Epidermal melanocyte (primary cell): ENCODE results near the gene EHD3.

Source experiments
- DNase-seq: peaks from one replicate; pipeline ENCODE4 v3.0.0; 2011; ENCODE audit warnings: low spot score; ENCODE audit not compliant: insufficient read length

EHD3 gene

DNA sequence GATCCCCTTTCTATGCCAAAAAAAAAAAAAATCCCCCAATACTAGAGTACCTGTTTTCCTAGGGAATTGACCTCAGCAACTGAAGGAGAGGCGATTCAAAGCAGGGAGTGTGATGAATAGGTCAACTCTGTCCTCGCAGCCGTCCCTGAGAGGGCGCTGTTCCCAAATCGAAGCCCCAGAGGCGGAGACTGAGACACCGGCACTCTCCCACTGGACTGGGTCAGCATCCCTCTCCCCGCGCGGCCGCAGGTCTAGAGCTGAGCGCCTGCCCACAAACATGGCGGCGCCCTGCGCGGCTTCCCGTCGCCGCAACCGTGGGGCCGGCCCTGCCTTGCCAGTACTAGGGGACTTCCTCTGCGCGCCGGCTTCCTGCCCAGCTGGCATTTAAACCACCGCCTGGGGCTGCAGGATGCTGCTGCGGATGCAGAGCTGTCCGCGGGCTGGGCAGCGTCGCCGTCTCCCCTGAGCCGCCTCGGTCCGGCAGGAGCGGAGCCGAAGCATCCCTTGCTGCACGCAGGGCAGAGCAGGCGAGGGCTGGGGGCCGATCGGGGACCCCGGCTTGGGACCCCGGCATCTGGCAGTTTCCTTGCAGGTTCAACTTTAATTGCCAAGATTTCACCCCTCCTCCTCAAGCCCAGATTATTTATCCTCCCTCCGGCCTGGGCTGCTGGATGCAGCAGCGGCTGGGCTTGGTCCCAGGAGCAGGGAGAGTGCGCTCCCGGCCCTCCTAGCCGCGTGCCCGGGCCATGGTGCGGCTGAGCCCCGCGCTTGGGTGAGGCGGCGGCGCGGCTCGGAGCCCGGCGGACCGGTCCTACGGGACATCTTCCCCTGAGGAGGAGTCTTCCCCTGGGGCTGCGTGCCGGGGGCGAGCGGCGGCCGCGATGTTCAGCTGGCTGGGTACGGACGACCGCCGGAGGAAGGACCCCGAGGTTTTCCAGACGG lies at the start of gene EHD3:
TSS of gene EHD3 (plus strand) at position 412 of the 942 bp plus-strand sequence. CDS start at position 882, 470 bp downstream.
- peak; percentile 76 for DNase-seq

DNA sequence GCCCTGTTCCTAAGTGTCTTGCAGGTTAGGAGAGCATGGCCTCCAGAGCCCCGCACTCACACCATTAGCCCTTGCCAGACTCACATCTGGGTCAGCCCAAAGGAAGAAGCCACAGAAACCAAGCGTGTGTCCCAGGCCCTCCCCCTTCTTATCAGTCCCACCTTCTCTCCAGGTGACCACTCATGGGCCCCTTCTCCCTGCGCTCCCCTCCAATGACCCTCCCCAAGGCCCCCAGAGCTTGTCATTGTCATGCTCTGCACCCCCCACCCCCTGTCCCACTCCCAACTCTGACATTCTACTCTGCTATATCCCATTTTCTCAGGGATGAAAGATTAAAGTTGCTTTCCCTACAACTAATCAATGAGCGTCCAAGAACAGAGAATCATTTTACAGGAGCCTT lies 46.8 kb upstream of the EHD3 start:
- DNase-seq, result no peak

GRCh38 chr2:31188131-31188530 lies 45.8 kb upstream of the EHD3 start:
- no peak for DNase-seq

- no peak for DNase-seq
These were observed 44.8 kb upstream of the EHD3 start for GRCh38 chr2:31189141-31189540.

- no peak for DNase-seq
These were observed 43.8 kb upstream of the EHD3 start for GRCh38 chr2:31190188-31190587.

GRCh38 chr2:31191931-31192330 lies 42.0 kb upstream of the EHD3 start:
- no peak for DNase-seq

DNA sequence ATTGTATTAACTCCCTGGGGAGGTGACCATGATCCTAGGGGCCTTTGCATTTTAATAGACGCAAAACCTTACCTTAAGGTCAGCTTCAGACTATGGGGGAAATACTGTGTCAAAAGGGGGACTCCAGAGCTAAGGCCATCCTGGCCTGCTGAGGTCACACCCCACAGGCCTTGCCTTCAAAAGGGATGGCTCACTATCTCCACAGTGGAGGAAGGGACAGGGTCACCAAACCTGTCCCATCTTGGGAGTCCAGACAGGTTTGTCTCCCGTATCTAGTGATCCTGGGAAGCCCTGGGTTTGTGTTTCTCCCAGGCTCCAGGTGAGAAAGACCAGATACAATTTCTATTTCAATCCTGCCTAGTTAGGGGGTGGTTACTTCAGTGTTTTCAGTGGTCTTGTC lies 41.6 kb upstream of the EHD3 start:
- DNase-seq, result no peak

DNA sequence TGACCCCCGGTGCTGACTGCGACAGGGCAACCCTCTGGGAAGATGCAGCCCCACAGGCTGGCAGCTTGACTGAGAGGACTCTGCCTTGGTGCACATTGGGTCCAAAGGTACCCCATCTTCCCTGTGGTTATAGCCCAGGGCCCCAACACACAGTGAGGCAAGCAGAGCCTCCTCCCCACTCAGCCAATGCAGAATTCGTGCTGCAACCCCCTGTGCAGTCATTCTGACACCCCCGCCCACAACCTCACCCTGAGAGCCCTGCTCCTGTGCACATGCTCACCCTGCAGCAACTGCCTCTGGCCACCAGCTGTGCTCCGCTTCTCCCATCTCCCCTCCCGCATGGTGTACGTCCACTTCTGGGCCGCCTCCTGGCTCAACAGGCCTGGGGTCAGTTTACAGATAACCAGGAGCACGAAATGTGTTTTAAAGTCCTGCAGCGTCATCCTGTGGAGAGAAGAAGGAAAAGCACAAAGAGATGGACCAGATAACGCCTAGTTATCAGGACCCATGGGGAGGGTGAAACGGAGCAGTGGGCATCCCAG lies 41.0 kb upstream of the EHD3 start:
- DNase-seq, result no peak

DNA sequence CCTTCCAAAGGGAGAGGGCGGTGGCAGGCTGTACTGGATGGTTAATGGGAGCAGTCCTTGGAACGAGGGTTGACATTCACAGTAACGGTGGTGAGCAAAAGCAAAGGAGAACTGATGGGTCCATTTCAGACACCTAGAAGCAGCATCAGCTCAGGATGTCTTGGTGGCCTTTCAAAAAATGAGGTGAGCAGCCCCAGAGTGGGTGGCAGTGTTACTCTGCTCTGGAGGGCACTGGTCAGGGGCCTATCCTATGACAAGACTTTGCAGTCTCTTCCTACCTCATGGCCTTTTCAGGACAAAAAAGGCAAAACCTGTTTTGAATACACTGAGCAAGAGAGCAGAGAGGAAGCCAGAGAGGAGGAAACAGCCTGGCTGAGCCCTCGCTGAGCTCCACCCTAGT lies 40.1 kb upstream of the EHD3 start:
- DNase-seq, result no peak

- DNase-seq, result no peak
These were observed 37.3 kb upstream of the EHD3 start for GRCh38 chr2:31196622-31197021.

DNA sequence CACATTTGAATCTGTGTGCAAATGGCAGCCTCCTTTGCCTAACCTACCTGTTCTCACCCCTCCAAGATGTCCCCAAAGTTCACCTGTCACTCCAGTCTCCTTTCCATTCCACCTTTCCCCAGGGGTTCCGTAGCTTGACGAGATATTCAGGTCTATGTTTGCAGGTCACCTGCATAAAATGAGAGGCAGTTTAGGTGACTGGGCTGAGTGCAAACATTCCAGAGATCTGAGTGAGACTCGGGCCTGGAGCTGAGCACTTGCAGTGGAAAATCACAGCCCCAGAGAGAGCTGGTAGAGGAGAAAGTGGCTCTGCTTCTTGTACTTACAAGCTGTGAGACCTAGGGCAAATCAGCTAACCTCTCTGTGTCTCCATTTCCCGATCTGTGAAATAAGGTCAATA lies 36.8 kb upstream of the EHD3 start:
- no peak for DNase-seq

DNA sequence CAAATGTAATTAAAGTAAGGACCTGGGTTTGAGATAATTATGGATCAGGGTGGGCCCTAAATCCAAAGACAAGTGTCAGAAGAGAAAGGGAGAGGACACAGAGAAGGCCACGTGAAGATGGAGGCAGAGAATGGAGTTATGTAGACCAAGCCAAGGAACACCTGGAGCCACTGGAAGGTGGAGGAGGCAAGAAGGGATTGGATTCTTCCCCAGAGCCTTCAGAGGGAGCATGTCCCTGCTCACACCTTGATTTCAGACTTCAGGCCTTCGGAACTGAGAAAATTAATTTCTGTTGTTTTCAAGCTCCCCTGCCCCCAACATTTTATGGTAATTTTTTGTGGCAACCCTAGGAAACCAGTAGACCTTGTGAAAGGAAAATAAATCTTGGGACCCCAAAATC lies 36.3 kb upstream of the EHD3 start:
- DNase-seq, result no peak

DNA sequence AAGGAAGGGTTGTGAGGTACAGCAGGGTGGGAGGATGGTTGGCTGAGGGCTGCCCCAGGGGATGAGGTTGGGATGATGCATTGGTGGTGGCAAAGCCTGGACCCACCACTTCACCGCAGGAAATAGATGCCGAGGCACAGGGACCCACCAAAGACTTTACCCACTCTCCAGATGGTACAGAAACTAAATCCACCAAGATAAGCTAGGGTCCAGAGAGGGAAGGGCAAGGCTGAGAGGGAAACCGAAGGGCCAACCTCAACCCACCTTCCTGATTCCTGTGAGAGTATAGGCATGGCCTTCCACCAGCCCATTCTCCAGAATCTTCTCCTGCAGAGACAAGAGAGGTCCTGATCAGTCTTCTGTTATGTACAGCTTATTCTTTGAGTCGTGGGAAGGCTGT lies 34.7 kb upstream of the EHD3 start:
- no peak for DNase-seq

GRCh38 chr2:31200972-31201371 lies 33.0 kb upstream of the EHD3 start:
- DNase-seq, result no peak

GRCh38 chr2:31202041-31202440 lies 31.9 kb upstream of the EHD3 start:
- DNase-seq, result no peak

DNA sequence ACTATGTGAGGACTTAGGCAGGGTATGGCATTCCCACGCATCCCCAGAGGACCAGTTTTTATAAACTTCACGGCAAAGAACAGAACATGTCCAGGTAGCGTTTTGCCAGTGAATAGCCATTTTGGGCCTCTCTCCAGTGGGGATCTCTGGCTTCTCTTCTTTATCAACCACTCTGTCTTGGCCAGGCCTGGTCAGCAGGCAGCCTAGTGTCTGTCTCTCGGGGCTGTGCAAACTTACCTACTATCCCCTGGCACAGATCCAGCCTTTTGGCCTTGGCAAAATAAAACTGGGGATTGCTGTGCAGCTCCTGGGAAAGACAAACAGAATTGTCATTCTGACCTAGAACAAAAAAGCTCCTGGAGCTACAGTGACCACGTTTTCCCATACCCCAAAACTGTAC lies 31.1 kb upstream of the EHD3 start:
- DNase-seq, result no peak

DNA sequence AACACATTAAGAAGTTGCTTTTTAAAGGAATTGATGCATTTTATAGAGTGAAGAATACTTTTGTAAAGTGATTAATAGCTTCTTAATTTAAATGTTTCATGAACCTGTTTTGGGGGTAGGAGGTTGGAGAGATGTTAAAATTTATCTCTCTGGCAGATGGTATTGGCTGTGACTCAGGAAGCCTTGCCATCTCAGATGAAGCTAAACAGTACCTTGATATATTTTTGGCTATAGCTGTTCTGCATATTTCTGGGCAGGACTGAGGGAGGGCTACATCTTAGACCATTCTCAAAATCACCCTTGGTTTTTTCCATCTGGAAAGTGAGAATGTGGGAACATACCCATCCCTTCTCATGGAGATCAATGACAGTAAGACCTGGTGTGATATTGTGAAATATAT lies 30.0 kb upstream of the EHD3 start:
- no peak for DNase-seq

DNA sequence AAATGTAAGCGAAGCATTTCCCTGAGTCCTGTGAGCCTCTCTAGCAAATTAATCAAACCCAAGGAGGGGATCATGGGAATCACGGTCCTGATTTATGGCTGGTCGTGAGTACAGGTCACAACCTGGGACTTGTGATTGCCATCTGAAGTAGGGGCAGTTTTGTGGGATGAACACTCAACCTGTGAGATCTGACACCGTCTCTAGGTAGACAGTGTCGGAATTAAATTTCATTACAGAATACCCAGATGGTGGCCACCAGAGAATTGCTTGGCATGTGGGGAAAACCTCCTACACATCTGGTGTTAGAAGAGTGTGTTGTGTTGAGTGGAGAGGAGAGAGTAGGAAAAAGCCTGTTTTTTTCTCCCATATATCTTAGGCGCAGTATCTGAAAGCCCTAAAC lies 29.2 kb upstream of the EHD3 start:
- DNase-seq, result no peak

GRCh38 chr2:31205186-31205585 lies 28.8 kb upstream of the EHD3 start:
- no peak for DNase-seq

DNA sequence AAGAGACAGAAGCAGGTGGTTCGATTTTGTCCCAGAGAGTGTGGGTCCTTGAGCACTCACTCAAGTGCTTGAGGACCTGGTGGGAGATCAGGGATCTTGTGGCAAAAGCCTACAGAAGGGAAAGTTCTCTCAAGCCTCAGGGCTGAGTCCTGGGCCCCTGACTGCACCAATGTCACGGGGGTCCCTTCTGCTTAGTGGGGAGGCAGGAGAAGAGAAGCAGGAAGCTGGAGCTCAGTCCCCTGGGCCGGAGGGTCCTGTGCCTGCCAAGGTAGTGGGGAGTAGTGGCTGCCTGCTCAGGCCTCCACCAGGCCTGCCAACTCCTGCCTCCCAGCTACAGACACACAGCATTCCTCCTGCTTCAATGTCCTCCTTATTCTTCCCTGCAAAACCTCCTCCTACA lies 28.3 kb upstream of the EHD3 start:
- no peak for DNase-seq

DNA sequence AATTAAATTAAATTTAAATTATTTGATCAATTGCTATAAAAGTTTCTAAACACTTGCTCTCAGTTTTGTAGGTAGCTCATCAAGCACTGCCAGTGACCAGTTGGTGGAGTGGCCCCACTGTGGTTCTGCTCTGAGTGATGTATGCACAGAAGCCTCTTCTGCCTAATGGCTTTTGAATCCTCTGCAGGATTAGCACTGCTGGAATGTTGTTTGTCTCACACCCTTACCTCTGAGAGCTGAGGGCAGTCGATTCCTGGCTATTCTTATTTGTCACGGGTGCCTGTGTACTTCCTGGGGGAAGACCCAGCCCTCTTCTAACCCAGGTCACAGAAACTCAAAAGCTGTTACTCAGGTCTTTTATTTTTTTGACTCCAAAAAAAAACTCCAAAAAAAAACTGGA lies 26.2 kb upstream of the EHD3 start:
- DNase-seq, result no peak

DNA sequence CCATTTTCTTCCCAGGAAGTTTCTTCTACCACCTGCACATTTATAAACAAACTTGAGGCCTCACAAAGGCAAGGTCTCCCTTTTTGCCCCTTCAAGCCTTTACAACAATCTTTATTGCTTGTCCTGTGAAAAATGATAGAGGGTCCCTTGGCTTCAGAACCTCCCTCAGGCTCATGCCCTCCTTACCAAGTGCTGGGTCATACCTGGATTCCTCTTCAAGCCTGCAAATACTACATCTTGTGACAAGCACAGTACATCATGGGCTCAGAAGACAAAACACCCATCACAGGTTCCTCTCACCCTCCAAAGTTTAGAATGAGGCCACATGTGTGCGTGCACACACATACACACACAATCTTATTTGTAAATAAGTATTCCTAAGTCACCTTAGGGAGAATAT lies 25.7 kb upstream of the EHD3 start:
- no peak for DNase-seq
